SK-N-SH treated with all-trans-retinoic acid at 6 μM for 48 hours (cell line): ENCODE data around the gene EPHB3.

Experiments used
- ATAC-seq: fragments of 200-7000 bp; cut with Tn5 transposase; 3 replicates; pipeline ENCODE4 v1.9.1; 2020; ENCODE audit warnings: mild to moderate bottlenecking, moderate library complexity
- ARNTL ChIP-seq: fragments of 450-650 bp; formaldehyde crosslinking; IDR thresholded peaks from 2 replicates; pipeline ENCODE4 v1.5.0; 2020; ENCODE audit warnings: low read depth, mild to moderate bottlenecking, moderate library complexity, borderline replicate concordance
- BACH2 ChIP-seq: fragments of 250-450 bp; sonication (Bioruptor Pico); IDR thresholded peaks from 2 replicates; pipeline ENCODE4 v1.9.0; 2021; ENCODE audit warnings: mild to moderate bottlenecking, borderline replicate concordance
- CSDC2 ChIP-seq: fragments of 250-450 bp; sonication (Bioruptor Pico); IDR thresholded peaks from 2 replicates; pipeline ENCODE4 v1.5.0; 2020; ENCODE audit warnings: mild to moderate bottlenecking, moderate library complexity
- ESRRG ChIP-seq: fragments of 250-450 bp; sonication (Bioruptor Pico); IDR thresholded peaks from 2 replicates; pipeline ENCODE4 v1.6.1; 2021; ENCODE audit warnings: mild to moderate bottlenecking
- GLIS3 ChIP-seq: fragments of 250-450 bp; sonication (Bioruptor Pico); IDR thresholded peaks from 2 replicates; pipeline ENCODE4 v1.5.0; 2020; ENCODE audit warnings: mild to moderate bottlenecking, moderate library complexity
- ISL1 ChIP-seq: fragments of 250-450 bp; sonication (Bioruptor Pico); IDR thresholded peaks from 2 replicates; pipeline ENCODE4 v2.1.2; 2022; ENCODE audit warnings: mild to moderate bottlenecking, moderate library complexity
- OSR1 ChIP-seq: fragments of 250-450 bp; sonication (Bioruptor Pico); IDR thresholded peaks from 2 replicates; pipeline ENCODE4 v1.8.0; 2022; ENCODE audit warnings: moderate library complexity, mild to moderate bottlenecking, inconsistent platforms
- PPARA ChIP-seq: fragments of 250-450 bp; sonication (Bioruptor Pico); IDR thresholded peaks from 2 replicates; pipeline ENCODE4 v1.5.0; 2020; ENCODE audit warnings: mild to moderate bottlenecking, borderline replicate concordance
- RARB ChIP-seq: fragments of 250-450 bp; sonication (Bioruptor Pico); IDR thresholded peaks from 2 replicates; pipeline ENCODE4 v1.8.0; 2021; ENCODE audit warnings: mild to moderate bottlenecking, moderate library complexity
- SNAI2 ChIP-seq: fragments of 250-450 bp; sonication (Bioruptor Pico); IDR thresholded peaks from 2 replicates; pipeline ENCODE4 v1.5.0; 2020; ENCODE audit warnings: mild to moderate bottlenecking, moderate library complexity
- TCF4 ChIP-seq: fragments of 250-450 bp; sonication (Bioruptor Pico); IDR thresholded peaks from 2 replicates; pipeline ENCODE4 v1.8.0; 2021; ENCODE audit warnings: mild to moderate bottlenecking, moderate library complexity, borderline replicate concordance
- TOX ChIP-seq: fragments of 250-450 bp; sonication (Bioruptor Pico); IDR thresholded peaks from 2 replicates; pipeline ENCODE4 v1.8.0; 2021; ENCODE audit warnings: mild to moderate bottlenecking, moderate library complexity, borderline replicate concordance
- ZC3H10 ChIP-seq: fragments of 250-450 bp; sonication (Bioruptor Pico); IDR thresholded peaks from 2 replicates; pipeline ENCODE4 v1.5.1; 2021; ENCODE audit warnings: mild to moderate bottlenecking, moderate library complexity
- ZFP3 ChIP-seq: fragments of 250-450 bp; sonication (Bioruptor Pico); IDR thresholded peaks from 2 replicates; pipeline ENCODE4 v1.5.0; 2020; ENCODE audit warnings: mild to moderate bottlenecking, moderate library complexity
- ZFP30 ChIP-seq: fragments of 450-650 bp; formaldehyde crosslinking; IDR thresholded peaks from 2 replicates; pipeline ENCODE4 v1.5.0; 2022; ENCODE audit warnings: mild to moderate bottlenecking, moderate library complexity
- ZNF565 ChIP-seq: fragments of 450-650 bp; formaldehyde crosslinking; conservative IDR thresholded peaks from 2 replicates; pipeline ENCODE4 v1.5.0; 2020; ENCODE audit warnings: low read depth, mild to moderate bottlenecking, moderate library complexity
- ZNF70 ChIP-seq: fragments of 450-650 bp; formaldehyde crosslinking; IDR thresholded peaks from 2 replicates; pipeline ENCODE4 v1.5.0; 2020; ENCODE audit warnings: mild to moderate bottlenecking, moderate library complexity
- ZNF8 ChIP-seq: fragments of 450-650 bp; formaldehyde crosslinking; IDR thresholded peaks from 2 replicates; pipeline ENCODE4 v1.5.0; 2020; ENCODE audit warnings: mild to moderate bottlenecking, moderate library complexity
- TF ChIP-seq, protein P1 (sequence below): fragments of 250-450 bp; sonication (Bioruptor Pico); IDR thresholded peaks from 2 replicates; pipeline ENCODE4 v1.8.0; 2021; ENCODE audit warnings: low read depth, mild to moderate bottlenecking, moderate library complexity, borderline replicate concordance
- TF ChIP-seq, protein P2 (sequence below): fragments of 250-450 bp; sonication (Bioruptor Pico); IDR thresholded peaks from 2 replicates; pipeline ENCODE4 v1.8.0; 2020; ENCODE audit warnings: mild to moderate bottlenecking, moderate library complexity, borderline replicate concordance
- TF ChIP-seq, protein P3 (sequence below): fragments of 250-450 bp; sonication (Bioruptor Pico); IDR thresholded peaks from 2 replicates; pipeline ENCODE4 v1.5.0; 2020; ENCODE audit warnings: mild to moderate bottlenecking, moderate library complexity
- TF ChIP-seq, protein P4 (sequence below): fragments of 250-450 bp; sonication (Bioruptor Pico); IDR thresholded peaks from 2 replicates; pipeline ENCODE4 v1.5.1; 2020; ENCODE audit warnings: low read depth, mild to moderate bottlenecking, moderate library complexity
- TF ChIP-seq, protein P5 (sequence below): fragments of 250-450 bp; sonication (Bioruptor Pico); IDR thresholded peaks from 2 replicates; pipeline ENCODE4 v1.5.1; 2021; ENCODE audit warnings: mild to moderate bottlenecking, moderate library complexity

Gene EPHB3

DNA sequence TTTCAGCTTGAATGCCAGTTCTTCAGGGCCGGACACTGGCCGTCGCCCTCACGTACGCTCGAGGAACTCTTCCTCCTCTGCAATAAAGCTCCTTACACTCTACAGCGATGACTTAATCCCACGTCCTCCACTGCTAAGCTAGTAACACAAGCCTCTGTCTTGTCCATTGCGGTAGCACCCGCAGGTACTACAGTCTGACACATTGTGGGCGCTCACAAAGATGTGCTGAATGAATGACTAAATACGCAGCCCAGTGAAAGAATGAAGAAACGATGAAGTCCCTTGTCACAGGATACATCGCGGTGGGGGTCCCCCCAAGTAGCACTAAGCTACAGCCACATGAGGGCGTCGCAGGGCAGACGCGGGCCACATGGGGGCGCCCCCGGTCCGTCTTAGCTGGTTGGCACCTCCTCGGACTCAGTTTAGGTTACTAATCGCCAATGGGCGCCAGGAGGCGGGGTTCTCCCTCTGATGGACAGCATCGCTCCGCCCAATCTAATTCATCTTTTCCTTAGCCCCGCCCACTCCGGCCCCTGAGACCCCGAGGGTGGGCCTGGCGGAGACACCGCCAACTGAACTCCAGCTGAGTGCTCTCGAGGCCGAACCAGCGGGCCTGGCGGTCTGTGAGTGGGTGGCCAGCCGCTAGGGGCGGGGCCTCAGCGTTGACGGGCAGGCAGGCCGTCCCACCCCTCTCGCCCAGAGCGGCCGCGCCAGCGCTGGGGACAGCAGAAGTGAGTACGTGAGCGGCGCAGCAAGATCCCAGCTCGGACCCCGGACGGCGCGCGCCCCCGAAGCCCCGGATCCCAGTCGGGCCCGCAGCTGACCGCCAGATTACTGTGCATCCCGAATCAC lies at the start of gene EPHB3:
EPHB3 (plus strand) TSS at position 725 of the 852 bp plus-strand sequence. CDS start 451 bp downstream, outside the sequence.
- peak; percentile 94 for ATAC-seq
- no peak for TF ChIP-seq CSDC2 (CRISPR knock-in tag)
- TF ChIP-seq, all 23 proteins: peak for 0

DNA sequence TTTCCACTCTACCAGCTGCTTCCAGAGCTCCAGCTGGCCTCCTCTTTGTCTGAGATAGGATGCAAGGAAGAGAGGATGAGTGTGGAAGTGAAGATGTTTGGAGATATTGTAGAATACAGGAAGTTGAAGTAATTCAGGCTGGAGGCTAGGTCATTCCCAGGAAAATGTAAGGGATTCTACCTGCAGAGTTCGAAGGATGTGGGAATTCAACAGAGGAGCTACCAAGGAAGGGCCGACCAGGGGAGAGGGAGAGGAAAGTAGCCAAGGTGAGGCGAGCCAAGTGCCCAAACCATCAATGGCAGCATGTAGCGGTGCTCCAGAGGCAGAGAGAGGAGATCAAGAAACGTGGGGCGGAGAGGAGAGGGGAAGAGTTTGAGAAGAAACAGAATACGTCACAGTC lies 49.0 kb upstream of the EPHB3 start:
- no peak for ATAC-seq
- TF ChIP-seq, protein P1, sequence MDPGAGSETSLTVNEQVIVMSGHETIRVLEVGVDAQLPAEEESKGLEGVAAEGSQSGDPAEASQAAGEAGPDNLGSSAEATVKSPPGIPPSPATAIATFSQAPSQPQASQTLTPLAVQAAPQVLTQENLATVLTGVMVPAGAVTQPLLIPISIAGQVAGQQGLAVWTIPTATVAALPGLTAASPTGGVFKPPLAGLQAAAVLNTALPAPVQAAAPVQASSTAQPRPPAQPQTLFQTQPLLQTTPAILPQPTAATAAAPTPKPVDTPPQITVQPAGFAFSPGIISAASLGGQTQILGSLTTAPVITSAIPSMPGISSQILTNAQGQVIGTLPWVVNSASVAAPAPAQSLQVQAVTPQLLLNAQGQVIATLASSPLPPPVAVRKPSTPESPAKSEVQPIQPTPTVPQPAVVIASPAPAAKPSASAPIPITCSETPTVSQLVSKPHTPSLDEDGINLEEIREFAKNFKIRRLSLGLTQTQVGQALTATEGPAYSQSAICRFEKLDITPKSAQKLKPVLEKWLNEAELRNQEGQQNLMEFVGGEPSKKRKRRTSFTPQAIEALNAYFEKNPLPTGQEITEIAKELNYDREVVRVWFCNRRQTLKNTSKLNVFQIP (CRISPR knock-in tag), result no peak
- no peak for TF ChIP-seq ZNF565 (CRISPR knock-in tag)
- TF ChIP-seq, protein P2, sequence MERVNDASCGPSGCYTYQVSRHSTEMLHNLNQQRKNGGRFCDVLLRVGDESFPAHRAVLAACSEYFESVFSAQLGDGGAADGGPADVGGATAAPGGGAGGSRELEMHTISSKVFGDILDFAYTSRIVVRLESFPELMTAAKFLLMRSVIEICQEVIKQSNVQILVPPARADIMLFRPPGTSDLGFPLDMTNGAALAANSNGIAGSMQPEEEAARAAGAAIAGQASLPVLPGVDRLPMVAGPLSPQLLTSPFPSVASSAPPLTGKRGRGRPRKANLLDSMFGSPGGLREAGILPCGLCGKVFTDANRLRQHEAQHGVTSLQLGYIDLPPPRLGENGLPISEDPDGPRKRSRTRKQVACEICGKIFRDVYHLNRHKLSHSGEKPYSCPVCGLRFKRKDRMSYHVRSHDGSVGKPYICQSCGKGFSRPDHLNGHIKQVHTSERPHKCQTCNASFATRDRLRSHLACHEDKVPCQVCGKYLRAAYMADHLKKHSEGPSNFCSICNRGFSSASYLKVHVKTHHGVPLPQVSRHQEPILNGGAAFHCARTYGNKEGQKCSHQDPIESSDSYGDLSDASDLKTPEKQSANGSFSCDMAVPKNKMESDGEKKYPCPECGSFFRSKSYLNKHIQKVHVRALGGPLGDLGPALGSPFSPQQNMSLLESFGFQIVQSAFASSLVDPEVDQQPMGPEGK (CRISPR knock-in tag), result no peak
- no peak for TF ChIP-seq ZNF8 (CRISPR knock-in tag)
- TF ChIP-seq ZC3H10 (CRISPR knock-in tag), result no peak
- TF ChIP-seq BACH2 (CRISPR knock-in tag), result no peak
- no peak for TF ChIP-seq ZNF70 (CRISPR knock-in tag)
- TF ChIP-seq, protein P3, sequence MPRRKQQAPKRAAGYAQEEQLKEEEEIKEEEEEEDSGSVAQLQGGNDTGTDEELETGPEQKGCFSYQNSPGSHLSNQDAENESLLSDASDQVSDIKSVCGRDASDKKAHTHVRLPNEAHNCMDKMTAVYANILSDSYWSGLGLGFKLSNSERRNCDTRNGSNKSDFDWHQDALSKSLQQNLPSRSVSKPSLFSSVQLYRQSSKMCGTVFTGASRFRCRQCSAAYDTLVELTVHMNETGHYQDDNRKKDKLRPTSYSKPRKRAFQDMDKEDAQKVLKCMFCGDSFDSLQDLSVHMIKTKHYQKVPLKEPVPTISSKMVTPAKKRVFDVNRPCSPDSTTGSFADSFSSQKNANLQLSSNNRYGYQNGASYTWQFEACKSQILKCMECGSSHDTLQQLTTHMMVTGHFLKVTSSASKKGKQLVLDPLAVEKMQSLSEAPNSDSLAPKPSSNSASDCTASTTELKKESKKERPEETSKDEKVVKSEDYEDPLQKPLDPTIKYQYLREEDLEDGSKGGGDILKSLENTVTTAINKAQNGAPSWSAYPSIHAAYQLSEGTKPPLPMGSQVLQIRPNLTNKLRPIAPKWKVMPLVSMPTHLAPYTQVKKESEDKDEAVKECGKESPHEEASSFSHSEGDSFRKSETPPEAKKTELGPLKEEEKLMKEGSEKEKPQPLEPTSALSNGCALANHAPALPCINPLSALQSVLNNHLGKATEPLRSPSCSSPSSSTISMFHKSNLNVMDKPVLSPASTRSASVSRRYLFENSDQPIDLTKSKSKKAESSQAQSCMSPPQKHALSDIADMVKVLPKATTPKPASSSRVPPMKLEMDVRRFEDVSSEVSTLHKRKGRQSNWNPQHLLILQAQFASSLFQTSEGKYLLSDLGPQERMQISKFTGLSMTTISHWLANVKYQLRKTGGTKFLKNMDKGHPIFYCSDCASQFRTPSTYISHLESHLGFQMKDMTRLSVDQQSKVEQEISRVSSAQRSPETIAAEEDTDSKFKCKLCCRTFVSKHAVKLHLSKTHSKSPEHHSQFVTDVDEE (CRISPR knock-in tag), result no peak
- TF ChIP-seq TCF4 (CRISPR knock-in tag), result no peak

DNA sequence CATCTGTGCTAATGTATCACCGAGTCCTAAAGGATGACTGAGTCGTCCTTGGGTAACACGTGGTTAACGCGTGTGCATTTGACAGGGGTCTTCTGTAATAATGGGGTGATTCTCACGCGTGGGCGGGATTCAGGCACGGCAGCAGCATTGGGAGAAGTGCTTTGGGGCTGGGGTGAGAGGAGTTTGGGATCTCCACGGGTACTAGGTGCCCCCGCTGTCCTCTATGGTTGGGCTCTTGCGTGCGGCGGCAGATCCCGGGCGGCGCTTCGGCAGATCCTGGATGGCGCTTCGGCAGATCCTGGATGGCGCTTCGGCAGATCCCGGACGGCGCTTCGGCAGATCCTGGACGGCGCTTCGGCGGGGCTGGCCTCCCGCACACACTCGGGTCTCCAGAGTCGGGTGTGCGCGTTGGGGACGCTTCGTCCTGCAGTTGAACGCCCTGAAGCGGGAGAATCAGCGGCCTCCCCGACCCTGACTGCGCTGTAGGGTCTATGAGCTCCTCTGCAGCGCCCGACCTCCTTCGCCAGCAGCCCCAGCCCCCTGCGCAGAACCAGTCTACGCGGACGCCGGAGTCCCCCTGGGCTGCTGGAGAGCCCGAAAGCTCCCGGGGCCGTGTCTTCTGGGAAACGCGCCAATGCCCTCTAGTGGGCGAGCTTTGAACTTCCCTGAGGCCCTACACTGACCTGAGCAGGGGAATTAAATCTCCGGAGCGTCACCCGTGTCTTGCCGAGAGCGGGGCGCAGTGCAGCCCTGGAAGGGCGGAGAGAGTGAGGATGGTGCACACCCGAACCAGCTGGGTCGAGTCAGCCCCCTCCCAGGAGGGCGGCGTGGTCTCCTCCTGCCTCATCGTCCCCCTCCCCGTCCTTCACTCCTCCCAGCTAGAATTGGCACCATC lies 48.1 kb upstream of the EPHB3 start:
- TF ChIP-seq SNAI2 (CRISPR knock-in tag) (no peak), ZNF565 (CRISPR knock-in tag) (no peak), ZFP30 (CRISPR knock-in tag) (no peak), ZNF70 (CRISPR knock-in tag) (no peak), PPARA (CRISPR knock-in tag) (no peak), ZNF8 (CRISPR knock-in tag) (no peak), CSDC2 (CRISPR knock-in tag) (no peak), RARB (CRISPR knock-in tag) (no peak), ISL1 (CRISPR knock-in tag) (no peak), ARNTL (CRISPR knock-in tag) (no peak), GLIS3 (CRISPR knock-in tag) (no peak), TOX (no peak), ZFP3 (no peak), ESRRG (CRISPR knock-in tag) (no peak), OSR1 (CRISPR knock-in tag) (no peak)
- TF ChIP-seq, protein P2 (CRISPR knock-in tag), result no peak
- TF ChIP-seq, protein P4, sequence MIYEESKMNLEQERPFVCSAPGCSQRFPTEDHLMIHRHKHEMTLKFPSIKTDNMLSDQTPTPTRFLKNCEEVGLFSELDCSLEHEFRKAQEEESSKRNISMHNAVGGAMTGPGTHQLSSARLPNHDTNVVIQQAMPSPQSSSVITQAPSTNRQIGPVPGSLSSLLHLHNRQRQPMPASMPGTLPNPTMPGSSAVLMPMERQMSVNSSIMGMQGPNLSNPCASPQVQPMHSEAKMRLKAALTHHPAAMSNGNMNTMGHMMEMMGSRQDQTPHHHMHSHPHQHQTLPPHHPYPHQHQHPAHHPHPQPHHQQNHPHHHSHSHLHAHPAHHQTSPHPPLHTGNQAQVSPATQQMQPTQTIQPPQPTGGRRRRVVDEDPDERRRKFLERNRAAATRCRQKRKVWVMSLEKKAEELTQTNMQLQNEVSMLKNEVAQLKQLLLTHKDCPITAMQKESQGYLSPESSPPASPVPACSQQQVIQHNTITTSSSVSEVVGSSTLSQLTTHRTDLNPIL (CRISPR knock-in tag), result no peak
- TF ChIP-seq, protein P1 (CRISPR knock-in tag), result no peak
- TF ChIP-seq, protein P5, sequence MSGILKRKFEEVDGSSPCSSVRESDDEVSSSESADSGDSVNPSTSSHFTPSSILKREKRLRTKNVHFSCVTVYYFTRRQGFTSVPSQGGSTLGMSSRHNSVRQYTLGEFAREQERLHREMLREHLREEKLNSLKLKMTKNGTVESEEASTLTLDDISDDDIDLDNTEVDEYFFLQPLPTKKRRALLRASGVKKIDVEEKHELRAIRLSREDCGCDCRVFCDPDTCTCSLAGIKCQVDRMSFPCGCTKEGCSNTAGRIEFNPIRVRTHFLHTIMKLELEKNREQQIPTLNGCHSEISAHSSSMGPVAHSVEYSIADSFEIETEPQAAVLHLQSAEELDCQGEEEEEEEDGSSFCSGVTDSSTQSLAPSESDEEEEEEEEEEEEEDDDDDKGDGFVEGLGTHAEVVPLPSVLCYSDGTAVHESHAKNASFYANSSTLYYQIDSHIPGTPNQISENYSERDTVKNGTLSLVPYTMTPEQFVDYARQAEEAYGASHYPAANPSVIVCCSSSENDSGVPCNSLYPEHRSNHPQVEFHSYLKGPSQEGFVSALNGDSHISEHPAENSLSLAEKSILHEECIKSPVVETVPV (CRISPR knock-in tag), result no peak
- TF ChIP-seq, all 23 proteins: peak for 0
- ATAC-seq, result peak; percentile 100
